HCEC 1CT (cell line): ENCODE measurements around the gene PSME2.

Source experiments
- DNase-seq: peaks from one replicate; pipeline ENCODE4 v3.0.0-alpha.2; 2017

The PSME2 gene

DNA sequence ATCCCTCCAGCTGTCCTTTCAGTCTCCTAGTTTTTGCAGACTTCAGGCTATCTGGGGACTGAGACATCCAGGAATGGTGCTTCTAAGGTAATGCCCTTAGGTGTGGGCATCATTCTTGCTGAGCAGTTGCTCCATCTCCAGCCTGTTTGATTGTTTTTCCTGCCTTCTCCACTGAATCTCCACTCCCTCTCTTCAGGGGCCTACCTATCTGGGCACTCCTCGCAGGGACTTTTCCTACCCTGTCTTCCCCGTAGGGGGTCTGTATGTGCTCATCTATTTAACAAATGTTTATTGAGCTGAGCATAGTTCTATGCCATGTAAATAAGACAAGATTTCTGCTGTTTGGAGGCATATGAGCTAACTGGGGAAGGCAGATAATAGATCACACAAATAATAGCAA, 13.4 kb downstream of the PSME2 start:
- DNase-seq: no peak

DNA sequence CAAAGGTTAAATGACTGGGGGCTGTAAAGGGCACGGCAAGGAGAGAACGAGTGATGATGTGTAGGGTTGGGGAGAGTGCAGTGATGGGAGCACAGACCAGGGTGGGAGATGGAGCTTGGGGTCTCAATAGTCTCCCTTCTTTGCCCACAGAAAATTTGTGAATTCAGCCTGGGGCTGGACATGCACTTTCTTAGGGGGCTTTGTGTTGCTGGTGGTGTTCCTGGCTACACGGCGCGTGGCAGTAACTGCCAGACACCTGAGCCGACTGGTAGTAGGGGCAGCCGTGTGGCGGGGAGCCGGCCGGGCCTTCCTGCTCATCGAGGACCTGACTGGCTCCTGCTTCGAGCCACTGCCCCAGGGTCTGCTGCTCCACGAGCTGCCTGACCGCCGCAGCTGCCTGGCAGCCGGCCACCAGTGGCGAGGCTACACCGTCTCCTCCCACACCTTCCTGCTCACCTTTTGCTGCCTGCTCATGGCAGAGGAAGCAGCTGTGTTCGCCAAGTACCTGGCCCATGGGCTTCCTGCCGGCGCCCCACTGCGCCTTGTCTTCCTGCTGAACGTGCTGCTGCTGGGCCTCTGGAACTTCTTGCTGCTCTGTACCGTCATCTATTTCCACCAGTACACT, 14.2 kb downstream of the PSME2 start:
- no peak for DNase-seq

DNA sequence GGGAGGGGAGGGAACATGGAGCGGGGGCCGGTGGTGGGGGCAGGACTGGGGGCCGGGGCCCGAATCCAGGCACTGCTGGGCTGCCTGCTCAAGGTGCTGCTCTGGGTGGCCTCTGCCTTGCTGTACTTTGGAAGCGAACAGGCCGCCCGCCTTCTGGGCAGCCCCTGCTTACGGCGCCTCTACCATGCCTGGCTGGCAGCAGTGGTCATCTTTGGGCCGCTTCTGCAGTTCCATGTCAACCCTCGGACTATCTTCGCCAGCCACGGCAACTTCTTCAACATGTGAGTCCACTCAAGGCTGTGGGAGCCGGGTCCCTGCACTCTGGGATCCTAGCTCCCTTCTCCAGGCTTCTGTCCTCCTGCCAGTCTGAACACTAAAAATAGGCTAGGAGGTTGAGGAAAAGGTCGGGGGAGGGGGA, 14.9 kb downstream of the PSME2 start:
- no peak for DNase-seq

DNA sequence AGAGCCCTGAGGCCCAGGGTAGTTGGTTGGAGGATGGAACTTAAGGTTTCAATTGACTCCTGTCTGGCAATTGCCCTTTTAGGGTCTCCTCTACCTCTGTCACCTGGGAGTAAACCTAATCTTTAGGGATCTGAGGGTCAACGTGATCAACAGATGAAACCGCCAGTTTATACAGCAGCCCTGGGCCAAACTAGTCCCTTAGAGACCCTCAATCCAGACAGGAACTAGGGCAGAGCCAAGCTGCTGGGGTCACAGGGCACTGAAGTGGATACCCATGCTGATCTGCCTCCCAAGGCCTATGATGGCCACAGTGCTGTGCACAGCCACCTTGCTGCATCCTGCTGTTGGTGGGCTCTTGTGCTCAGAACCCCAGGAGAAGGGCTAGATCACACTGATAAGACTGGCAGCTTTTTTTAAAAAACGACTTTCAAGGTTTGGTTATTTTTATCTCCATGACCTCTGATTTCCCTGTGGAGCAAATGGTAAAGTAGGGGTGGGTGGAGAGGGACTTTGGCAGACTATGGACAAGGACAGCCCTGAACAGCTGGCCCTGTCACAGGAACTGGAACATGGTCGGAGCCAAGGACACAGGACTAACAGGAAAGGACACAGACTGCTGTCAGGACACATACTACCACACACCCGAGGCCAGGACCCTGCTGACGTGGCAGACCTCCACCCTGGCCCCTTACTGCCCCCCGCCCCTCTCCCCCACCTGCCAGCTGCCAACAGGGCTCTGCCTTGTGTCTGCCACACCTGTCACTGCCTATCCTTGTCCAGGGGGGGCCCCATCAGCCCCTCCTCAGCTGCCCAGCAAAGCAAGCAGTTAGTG, 15.5 kb downstream of the PSME2 start:
- DNase-seq: no peak

DNA sequence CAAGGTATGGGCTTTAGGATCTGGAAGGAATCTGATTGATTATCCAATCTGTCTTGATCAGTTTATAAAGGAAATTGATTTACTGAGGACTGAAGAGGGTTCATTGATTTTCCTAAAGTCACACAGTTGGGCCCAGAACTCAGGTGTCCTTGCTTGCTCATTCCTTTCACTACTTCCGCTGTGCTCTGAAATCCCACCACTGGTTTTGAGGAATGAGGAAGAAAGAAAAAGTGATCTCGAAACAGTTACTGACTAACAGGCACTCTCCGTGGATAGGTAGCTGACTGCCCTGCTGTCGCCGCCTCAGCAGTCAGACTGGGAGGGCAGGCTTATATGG, 16.1 kb downstream of the PSME2 start, which contains the start of gene FITM1:
Gene FITM1 (plus strand): TSS at position 280 of the 337 bp plus-strand sequence. CDS start 905 bp downstream, outside the sequence.
- no peak for DNase-seq

DNA sequence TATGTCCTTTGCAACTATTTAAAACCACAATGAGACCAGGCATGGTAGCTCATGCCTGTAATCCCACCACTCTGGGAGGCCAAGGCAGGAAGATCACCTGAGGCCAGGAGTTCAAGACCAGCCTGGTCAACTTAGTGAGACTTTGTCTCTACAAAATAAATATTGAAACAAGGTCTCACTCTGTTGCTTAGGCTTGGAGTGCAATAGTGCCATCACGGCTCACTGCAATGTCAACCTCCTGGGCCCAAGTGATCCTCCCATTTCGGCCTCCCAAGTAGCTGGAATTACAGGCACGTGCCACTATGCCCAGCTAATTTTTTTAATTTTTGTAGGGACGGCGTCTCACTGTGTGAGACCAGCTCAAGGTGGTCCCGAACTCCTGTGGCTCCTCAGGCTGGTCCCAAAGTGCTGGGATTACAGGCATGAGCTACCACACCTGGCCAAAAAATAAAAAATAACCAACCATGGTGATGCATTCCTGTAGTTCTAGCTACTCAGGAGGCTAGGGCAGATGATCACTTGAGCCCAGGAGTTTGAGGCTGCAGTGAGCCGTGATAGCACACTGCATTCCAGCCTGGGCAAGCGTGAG, 16.9 kb downstream of the PSME2 start:
- DNase-seq: no peak

DNA sequence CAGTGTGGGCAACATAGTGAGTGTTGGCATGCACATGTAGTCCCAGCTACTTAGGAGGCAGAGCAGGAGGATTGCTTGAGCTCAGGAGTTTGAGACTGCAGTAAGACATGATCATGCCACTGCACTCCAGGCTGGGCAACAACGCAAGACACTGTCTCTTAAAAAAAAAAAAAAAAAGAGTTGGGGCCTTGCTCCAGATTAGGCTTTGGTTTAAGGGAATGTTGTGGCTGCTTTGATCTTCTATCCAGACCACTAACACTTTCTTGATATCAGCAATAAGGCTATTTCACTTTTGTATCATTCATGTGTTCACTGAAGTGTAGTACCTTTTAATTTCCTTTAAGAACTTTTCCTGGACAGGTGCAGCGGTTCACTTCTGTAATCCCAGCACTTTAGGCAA, 18.7 kb downstream of the PSME2 start:
- DNase-seq: no peak

DNA sequence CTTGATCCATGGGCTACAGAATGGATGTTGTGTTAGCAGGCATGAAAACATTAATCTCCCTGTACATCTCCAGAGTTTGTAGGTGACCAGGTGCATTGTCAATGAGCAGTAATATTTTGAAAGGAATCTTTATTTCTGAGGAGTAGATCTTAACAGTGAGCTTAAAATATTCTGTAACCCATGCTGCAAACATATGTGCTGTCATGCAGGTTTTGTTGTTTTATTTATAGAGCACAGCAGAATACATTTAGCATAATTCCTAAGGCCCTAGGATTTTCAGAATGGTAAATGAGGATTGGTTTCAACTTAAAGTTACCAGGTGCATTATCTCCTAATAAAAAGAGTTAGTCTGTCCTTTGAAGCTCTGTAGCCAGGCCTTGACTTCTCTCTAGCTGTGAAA, 19.5 kb downstream of the PSME2 start:
- DNase-seq: no peak

DNA sequence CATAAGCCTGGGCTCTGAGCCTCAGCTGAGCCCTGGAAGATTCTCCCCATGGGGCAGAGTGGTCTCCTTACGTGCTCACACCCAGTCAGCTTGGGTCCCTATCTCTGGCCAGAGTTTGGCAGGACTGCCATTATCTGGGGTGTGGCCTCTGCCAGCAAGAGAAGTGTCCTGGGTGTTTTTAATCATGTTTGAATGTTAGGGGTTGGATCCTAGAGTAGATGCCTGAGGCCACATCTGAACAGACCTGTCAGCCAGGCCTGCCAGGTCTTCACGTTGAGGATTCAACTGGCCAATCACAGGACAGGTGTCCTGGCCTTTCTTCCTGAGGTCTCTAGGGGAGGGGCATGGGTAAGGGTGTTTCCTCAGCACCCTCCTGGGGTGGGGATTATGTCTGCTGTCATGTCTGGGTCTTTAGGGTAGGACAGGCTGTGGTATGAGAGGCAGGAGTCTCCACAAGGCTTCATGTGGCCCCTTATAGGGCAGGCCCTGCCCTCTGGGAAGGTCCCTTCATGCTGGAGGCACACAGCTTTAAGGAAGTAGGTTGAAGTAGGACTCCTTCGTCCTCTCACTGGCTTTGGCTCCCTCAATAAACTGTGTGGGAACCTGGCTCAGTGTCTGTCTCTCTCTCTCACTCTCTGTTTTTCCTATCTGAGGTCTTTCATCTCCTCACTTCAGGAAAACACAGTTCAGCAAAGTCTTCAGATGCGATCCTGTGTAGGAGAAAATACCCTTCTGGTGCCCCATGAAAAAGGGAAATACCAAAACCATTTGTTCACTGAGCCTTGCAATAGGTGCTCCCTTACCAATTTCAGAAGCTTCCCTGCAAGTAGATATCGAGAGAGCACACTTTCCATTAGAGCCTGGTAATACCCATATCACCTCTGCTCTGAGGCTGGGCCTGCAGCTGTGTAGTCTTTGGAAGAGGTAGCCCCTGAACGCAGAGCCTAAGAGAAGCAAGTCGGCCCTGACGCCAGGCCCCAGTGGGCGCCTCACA, 22.7 kb downstream of the PSME2 start:
- no peak for DNase-seq

DNA sequence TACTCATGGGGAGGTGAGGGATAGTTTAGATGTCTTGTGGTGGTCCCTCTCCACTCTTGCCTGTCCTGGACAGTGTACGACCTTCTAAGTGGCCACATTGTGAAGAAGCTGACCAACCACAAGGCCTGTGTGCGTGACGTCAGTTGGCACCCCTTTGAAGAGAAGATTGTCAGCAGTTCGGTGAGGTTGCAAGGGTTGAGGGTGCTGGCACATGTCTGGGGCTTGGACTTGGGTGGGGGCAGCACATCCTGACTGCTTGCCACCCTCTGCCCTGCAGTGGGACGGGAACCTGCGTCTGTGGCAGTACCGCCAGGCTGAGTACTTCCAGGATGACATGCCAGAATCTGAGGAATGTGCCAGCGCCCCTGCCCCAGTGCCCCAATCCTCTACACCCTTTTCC, 23.5 kb downstream of the PSME2 start:
- no peak for DNase-seq

DNA sequence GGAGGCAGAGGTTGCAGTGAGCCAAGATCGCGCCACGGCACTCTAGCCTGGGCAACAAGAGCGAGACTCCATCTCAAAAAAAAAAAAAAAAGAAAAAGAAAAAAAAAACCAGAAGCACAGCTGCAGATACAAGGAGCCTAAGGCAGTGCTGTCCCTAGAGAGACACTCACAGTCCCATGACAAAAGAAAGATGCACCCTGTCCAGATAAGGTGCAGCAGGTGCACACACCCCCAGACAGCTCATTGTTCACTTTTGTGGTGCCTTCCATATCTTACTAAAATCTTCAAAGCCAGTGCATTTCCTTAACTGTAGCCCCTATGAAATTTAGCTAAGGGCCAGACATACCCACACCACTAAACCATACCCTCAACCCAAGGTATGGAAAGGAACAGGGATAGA, 24.0 kb downstream of the PSME2 start:
- no peak for DNase-seq

DNA sequence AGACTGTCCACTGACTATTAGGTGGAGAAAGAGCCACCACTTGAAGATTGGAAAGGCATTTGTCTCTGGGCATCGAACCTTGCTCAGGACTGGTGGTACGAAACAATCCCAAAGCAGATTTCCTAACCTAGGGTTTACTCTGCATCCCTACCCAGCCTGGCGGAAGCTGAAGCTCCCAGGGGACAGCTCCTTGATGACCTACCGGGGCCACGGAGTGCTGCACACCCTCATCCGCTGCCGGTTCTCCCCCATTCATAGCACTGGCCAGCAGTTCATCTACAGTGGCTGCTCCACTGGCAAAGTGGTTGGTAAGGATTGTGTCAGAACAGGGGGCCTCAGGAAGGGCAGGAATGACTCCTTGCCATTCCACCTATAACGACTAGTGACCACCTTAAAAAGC, 25.2 kb downstream of the PSME2 start:
- DNase-seq: no peak

DNA sequence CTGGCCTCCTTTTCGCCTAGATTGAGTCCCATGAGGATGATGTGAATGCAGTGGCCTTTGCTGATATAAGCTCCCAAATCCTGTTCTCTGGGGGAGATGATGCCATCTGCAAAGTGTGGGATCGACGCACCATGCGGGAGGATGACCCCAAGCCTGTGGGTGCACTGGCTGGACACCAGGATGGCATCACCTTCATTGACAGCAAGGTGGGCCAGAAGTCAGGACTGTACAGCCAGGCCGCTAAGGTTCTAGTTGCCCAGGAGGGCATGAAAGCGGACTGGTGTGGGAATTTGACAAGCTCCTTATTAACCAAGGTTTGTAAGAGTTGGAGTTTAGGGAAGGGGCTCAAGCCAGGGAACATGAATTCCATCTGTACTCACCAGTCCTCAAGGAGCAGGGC, 26.7 kb downstream of the PSME2 start:
- no peak for DNase-seq

DNA sequence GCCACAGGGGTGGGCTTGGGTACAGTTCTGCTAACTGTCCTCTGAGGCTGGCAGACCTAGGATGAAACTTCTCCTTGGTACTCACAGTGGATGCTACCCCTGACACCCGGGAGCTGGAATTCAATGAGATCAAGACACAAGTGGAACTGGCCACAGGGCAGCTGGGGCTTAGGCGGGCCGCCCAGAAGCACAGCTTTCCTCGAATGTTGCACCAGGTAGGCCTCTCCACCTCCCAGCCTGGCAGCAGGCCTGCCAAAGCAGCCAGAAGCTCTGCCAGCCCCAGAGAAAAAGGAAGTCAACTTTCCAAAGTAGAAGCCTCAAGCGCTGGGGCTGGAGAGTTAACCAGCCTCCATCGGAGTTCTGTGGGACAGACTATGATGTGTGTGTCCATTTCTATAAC, 29.2 kb downstream of the PSME2 start:
- no peak for DNase-seq

DNA sequence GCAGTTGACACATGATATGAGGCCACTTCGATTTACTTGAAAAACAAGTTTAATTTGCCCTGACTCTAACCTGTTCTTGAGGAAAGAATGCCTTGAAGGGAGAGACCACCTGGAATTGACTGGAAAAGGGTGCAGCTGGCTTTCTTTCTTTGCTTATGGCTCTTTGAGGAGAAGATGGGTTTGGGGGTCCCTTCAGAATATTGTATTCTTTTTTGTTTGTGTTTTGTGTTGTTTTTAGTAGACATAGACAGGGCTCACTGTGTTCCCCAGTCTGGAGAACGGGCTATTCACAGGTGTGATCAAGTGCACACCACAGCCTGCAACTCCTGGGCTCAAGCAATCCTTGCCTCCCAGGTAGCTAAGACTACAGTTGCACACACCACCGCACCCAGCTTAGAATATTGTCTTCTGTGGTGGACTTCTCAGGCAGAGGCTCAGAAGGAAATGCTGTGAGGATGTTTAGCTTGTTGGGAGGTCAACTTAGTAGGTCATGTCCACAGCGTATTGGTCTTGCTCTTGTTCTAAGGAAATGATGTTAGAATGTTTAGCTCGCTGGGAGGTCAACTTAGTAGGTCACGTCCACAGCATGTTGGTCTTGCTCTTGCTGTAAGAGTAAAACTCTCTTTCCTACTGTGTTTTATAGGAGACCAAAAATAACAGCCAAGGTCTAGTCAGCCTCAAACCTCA, 30.1 kb downstream of the PSME2 start:
- DNase-seq: no peak

DNA sequence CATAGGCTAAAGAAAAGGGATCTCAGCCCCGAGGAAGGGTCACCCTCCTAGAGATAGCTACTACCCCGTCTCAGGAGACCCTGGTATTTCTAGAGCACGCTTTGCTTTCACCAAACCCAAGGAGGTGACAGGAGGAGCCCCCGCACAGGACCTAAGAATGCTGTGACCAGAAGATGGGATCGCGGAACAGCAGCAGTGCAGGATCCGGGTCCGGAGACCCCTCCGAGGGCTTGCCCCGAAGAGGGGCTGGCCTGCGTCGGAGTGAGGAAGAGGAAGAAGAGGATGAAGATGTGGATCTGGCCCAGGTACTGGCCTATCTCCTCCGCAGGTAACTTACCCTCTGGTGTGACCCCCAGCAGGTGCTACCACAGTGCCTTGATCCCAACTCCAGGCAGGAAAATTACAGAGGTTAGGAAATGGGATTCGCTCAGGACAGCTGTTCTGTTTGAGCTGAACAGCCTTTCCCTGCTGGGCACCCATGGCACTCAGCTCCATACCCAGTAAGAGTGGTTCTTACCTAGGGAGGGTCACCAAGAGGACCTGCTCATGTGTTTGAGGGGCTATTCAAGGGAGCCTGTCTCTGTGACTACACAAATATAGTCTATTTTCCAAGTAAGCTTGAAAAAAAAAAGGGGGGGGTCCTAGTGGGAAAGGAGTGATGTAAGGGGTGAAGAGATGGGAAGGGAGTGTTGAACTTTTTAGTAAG, 30.8 kb downstream of the PSME2 start:
- no peak for DNase-seq

DNA sequence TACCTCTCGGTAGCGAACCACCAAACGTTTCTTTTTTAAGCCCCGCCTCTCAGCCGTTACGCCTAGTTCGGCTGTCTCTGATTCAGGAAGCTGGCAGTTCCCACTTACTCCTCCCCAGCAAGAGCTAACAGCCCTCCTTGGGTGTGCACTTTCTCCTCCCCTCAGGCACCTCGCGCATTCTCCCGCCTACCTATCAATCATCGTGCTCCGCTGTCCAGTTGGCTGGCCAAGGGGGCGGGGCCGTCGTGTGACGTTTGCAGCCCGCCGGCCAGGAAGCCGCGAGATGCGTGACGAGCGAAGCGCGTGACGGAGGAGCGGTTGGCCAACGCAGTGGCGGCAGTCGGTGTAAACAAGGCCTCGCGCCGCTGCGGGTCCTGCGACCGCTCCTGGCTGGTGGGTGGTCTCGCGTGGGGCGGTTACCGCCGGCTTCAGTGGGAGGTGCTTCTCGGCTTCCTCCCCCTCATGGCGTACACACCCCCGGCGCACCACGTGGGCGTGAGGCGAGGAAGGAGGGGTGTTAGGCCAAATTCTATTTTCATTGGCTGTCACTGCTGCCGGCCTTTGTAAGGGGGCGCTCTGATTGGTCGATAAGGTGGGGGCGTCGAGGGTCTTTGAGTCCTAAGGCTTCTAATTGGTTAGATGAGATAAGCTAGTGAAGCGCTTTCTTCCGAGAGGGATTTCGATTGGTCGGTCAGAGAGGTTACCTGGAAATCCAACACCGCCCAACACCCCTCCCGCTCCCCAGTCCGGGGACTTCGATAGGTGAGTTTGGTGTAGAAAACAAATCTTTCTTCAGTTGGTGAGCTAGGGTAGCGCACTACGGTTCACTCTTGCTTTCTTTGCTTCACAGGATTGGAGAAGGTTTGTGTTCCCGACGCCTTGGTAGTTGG, 31.6 kb downstream of the PSME2 start, which contains the start of the genes DCAF11 and NRL:
Gene DCAF11 (plus strand): TSS at position 246 of the 890 bp plus-strand sequence. CDS start 818 bp downstream, outside the sequence.
Gene NRL (minus strand): TSS at position 418 of the 890 bp plus-strand sequence. CDS start 32,101 bp downstream, outside the sequence.
- DNase-seq: peak; percentile 100

DNA sequence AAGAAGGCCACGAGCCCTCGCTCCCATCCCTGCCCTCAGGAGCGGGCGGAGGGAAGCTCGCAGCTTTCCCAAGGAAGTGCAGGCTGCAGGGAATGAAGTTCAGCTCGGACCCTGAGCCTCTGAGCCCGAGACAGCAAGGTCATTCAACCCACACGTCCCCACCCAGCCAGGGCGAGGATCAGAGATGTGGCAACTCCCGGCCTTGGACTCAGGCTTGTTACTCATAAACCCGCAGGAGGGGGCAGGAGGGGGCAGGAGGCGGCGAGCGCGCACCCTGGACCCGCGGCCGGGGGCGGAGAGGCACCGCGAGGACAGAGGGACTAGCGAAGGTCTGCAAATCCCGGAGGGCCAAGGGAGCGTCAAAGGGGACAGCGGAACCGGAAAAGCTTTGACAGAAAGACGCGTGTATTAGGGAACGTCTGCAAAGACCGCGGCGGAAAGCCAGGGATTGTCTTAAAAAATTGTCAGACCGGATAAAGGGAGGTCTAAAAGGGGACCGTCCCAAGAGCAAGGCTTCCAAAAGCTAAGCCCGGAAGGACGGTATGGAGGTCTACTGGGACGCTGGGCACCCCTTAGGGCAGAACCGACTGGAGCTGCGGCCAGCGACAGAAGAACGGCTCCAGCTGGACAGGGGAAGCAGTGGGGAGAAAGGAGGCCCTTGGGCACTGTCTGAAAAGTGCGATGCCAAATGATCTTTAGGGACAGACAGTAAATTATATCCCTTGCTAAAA, 32.4 kb downstream of the PSME2 start:
- DNase-seq: peak; percentile 90

DNA sequence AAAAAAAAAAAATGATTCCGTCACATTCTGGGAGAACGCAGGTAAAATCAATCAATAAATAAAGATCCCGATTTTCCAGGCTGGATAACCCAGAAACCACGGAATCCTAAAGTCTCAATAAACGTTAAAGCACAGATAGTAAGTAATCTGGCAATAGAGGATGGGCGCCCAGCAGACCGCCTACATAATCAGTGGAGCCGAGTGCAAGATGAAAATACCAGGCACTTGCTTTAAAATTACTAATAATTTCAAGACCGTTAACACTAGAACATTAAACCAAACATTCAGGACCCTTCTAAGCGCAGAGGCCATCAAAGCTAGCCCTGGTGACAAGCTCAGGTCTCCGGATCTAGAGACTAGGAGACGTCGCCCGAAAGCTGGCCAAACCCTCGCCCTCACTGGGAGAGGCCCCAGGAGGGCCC, 33.0 kb downstream of the PSME2 start:
- peak; percentile 1 for DNase-seq

DNA sequence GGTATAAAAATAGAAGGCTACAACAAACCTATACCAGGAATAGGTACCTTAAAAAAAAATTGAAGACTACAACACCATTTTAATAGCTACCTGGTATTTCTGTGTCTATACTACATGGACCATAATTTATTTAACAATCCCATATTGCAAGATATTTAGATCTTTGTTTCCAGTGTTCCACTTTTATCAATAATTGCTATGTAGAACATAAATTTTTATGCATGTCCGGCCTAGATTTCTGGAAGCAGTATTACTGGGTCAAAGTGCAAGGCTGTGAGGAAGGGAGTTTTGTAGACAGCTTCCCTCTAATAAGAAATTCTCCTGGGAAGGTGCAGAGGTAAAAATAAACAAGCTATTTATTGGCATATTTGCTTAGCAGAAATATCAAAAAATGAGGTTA, 35.9 kb downstream of the PSME2 start:
- DNase-seq: no peak
